Colonic mucosa (tissue), 4 donors: Measurements from ENCODE around the gene UCP2. TPM values are rescaled to one million over a fixed set of nuclear protein-coding genes. Genes with fewer than 3 reads are reported as not detected.

Experiments
- DNase-seq: peaks from one replicate; pipeline ENCODE4 v3.0.0-alpha.2; 2020
- H3K27ac ChIP-seq: fragments of 200-600 bp; one replicate; pipeline ENCODE4 v1.8.0; 2021
- H3K27me3 ChIP-seq: fragments of 200-600 bp; one replicate; pipeline ENCODE4 v1.8.0; 2021
- H3K36me3 ChIP-seq: fragments of 200-600 bp; one replicate; pipeline ENCODE4 v1.8.0; 2021
- H3K4me1 ChIP-seq: fragments of 200-600 bp; one replicate; pipeline ENCODE4 v1.8.0; 2021; ENCODE audit warnings: mild to moderate bottlenecking
- H3K4me3 ChIP-seq: fragments of 200-600 bp; one replicate; pipeline ENCODE4 v1.8.0; 2021
- H3K9ac ChIP-seq, 2 donors: one replicate each; pipeline ENCODE4 v1.7.0; 2013; ENCODE audit warnings: control low read depth in 2 of 2, low read depth in 2 of 2, low read length in 2 of 2
- H3K9me3 ChIP-seq: fragments of 200-600 bp; one replicate; pipeline ENCODE4 v1.8.0; 2021
- CTCF ChIP-seq: fragments of 200-600 bp; IDR thresholded peaks from one replicate; pipeline ENCODE4 v1.8.0; 2022; ENCODE audit warnings: antibody characterized with exemption, mild to moderate bottlenecking
- intact Hi-C: fragments of 100-400 bp; cut with DNase I; formaldehyde crosslinking; loops from one replicate; pipeline ENCODE4 v1.14.1; 2022
- total RNA-seq, 2 donors: library from RNA; stranded (reverse); fragmentation: NEBNext Ultra II Directional in 1 of 2; extraction: Animal tissue kit (Norgen Biotek cat#: 25700) in 1 of 2; gene quantifications; one replicate each; pipeline ENCODE4 v1.2.1, GENCODE V29; 2021
- donor health status: healthy.
- donor health status: DM: no; HTN: no; CAD: no.
- donor health status: DM: no; HTN: no; CAD: no.

UCP2 gene
- total RNA-seq, 2 donors from 2014 or later = 43.0 to 64.0 TPM

DNA sequence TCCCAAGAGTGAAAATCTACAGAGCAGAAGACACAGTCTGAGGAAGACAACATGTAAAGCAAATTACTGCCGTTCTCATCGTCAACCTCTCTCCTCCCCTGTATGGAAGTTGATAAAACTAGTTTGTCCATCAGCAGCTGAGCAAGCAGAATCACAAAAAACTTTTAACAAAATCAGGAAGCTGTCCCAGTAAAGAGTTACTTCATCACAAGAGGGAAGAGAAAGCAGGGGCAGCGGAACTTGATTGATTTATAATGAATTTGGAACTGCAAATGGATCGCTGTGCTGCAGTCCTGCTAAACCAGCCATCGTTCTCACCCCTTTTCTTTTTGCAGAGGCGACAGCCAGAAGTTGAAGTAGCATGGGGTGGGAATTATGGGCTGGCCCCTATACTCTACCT, 39.9 kb upstream of the UCP2 start:
- peaks cover 7% of the 10 kb centered on the region for H3K4me1 ChIP-seq
- H3K36me3 ChIP-seq = no peaks in the 10 kb centered on the region
- H3K9me3 ChIP-seq = no peaks in the 10 kb centered on the region
- intact Hi-C loops = no loop called here
- H3K27ac ChIP-seq = peak overlapping the region; percentile 5
- no peaks in the 10 kb centered on the region for H3K27me3 ChIP-seq
- TF ChIP-seq CTCF = no peak
- no peak overlapping the region for H3K9ac ChIP-seq
- H3K4me3 ChIP-seq = no peak overlapping the region
- no peak for DNase-seq

DNA sequence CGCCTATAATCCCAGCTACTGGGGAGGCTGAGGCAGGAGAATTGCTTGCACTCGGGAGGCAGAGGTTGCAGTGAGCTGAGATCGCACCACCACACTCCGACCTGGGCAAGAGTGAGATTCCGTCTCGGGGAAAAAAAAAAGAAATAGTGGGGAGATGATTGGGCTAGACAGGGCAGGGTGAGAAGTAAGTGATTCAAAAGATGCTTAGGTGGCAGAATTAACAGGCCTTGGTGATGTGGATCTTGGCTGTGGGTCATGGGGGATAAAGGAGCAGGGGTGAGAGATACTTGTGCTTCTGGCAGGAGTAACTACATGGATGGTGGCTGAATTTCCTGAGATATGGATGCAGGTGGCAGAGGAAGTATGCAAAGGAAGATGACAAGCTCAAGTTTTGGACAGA, 39.4 kb upstream of the UCP2 start:
- H3K9ac ChIP-seq = no peak overlapping the region
- intact Hi-C loops = no loop called here

DNA sequence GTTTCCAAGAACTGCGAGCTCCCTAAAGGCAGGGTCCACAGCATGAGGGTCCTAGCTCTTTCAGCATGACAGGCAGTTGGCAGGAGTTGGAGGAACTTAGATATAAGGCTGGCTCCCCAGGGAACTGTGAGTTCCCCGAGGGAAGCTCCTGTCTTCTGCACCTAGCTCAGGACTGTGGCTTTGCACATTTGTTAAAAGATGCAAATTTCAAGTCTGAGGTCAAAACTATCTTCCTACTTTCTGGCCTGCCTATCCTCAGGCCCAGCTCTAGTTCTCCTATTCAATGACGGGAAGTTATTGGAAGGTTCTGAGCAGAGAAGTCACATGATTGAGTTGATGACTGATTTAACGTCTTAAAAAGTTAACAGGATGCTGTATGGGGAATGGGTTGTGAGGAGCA, 37.9 kb upstream of the UCP2 start:
- DNase-seq = no peak
- peak overlapping the region; percentile 13 for H3K27ac ChIP-seq
- H3K4me3 ChIP-seq = no peak overlapping the region
- intact Hi-C loops = no loop called here
- peaks cover 7% of the 10 kb centered on the region for H3K4me1 ChIP-seq
- no peak overlapping the region for H3K9ac ChIP-seq
- no peaks in the 10 kb centered on the region for H3K36me3 ChIP-seq
- no peaks in the 10 kb centered on the region for H3K27me3 ChIP-seq
- H3K9me3 ChIP-seq = no peaks in the 10 kb centered on the region
- no peak for TF ChIP-seq CTCF

More for the DNA sequence above, 39.4 kb upstream of the UCP2 start:
- no peaks in the 10 kb centered on the region for H3K9me3 ChIP-seq
- H3K27me3 ChIP-seq = no peaks in the 10 kb centered on the region
- H3K27ac ChIP-seq = no peak overlapping the region
- DNase-seq = no peak
- TF ChIP-seq CTCF = no peak
- H3K4me1 ChIP-seq = peaks cover 7% of the 10 kb centered on the region
- H3K4me3 ChIP-seq = no peak overlapping the region
- H3K36me3 ChIP-seq = no peaks in the 10 kb centered on the region

DNA sequence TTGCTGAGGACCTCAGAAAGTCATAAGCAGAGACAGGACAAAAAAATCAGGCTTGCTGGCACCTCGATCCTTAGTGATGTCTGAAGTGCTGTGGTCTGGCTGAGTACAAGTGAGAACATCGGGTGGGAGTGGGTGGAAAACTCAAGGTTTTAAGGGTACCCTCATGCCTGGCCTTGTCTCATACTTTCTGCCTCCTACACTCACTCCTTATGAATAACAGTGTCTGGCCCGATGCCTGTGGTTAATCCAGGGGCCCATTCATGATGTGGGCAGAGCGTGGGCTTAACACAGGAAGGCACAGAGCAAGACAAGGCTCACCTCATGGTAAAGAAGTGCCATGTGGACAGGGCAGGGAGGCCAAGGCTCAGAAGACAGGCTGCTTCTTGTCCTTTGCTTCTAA, 37.2 kb upstream of the UCP2 start:
- peak overlapping the region; percentile 13 for H3K27ac ChIP-seq
- intact Hi-C loops = no loop called here

DNA sequence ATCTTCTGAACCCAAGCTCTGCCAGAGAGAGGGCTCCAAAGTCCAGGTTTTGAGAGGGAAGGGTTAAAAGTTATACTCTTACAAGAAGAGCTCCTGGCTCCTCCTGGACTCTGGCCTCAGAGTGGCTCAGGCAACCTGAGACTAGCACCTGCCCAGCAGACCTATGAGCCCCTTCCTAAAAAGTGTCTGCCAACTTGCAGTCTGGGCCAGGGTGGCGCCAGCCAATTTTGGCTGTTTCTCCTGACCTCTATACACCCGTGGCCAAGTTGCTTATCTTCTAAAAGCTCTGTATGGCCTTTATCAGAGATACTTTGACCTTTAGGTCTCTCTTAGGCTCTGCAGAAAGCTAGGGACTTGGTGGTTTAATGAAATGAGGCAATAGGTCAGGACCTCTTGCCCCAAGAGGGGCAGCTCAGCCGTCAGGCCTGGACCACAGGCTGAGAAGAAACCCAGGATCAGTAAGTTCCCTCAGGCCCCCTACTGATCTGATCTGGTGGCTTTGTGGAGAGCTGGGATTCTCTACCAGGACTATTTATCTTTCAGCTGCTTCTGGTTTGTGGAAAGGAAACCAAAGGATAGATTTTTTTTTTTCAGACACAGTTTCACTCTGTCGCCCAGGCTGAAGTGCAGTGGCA, 36.6 kb upstream of the UCP2 start:
- H3K4me3 ChIP-seq = no peak overlapping the region

More for the DNA sequence above, 37.2 kb upstream of the UCP2 start:
- H3K4me1 ChIP-seq = peaks cover 7% of the 10 kb centered on the region
- H3K27me3 ChIP-seq = no peaks in the 10 kb centered on the region
- no peak for TF ChIP-seq CTCF
- H3K9me3 ChIP-seq = no peaks in the 10 kb centered on the region
- no peak for DNase-seq
- no peaks in the 10 kb centered on the region for H3K36me3 ChIP-seq
- H3K9ac ChIP-seq = no peak overlapping the region
- H3K4me3 ChIP-seq = no peak overlapping the region

More for the DNA sequence above, 36.6 kb upstream of the UCP2 start:
- Histone ChIP-seq H3K27ac (peak overlapping the region; percentile 78), H3K9ac (peak overlapping the region in 1 of 2 donors; percentile 67), H3K9me3 (no peaks in the 10 kb centered on the region), H3K4me1 (peaks cover 7% of the 10 kb centered on the region), H3K27me3 (no peaks in the 10 kb centered on the region), H3K36me3 (no peaks in the 10 kb centered on the region)
- peak; percentile 49 for DNase-seq
- intact Hi-C loops = no loop called here
- no peak for TF ChIP-seq CTCF
